ENCODE data around the gene MED1.
"Not testable (repeated sequence)": the region's sequence is repeated elsewhere in the genome, so short reads cannot be mapped to it uniquely, and the experiment has no call there.

The MED1 gene

GRCh38 chr17:39450847-39451581, at the start of gene MED1:
MED1 (minus strand) TSS chr17:39451263; CDS start chr17:39451062, 201 bp downstream.
- DNase-seq (ENCODE audit: low read depth), result peak; percentile 83

- not testable (repeated sequence) for DNase-seq (ENCODE audit: low read depth)
Observed at GRCh38 chr17:39496921-39497320, 45.9 kb upstream of the MED1 start.

- no peak for DNase-seq (ENCODE audit: low read depth)
Observed at GRCh38 chr17:39487946-39488345, 36.9 kb upstream of the MED1 start.

- DNase-seq (ENCODE audit: low read depth), result not testable (repeated sequence)
Observed at GRCh38 chr17:39487490-39487889, 36.4 kb upstream of the MED1 start.

GRCh38 chr17:39486242-39486641, 35.2 kb upstream of the MED1 start:
- no peak for DNase-seq (ENCODE audit: low read depth)

GRCh38 chr17:39485555-39485954, 34.5 kb upstream of the MED1 start:
- no peak for DNase-seq (ENCODE audit: low read depth)

- no peak for DNase-seq (ENCODE audit: low read depth)
Observed at GRCh38 chr17:39484178-39484577, 33.1 kb upstream of the MED1 start.

- no peak for DNase-seq (ENCODE audit: low read depth)
Observed at GRCh38 chr17:39483506-39483905, 32.4 kb upstream of the MED1 start.

GRCh38 chr17:39479631-39480030, 28.6 kb upstream of the MED1 start:
- DNase-seq (ENCODE audit: low read depth), result not testable (repeated sequence)

GRCh38 chr17:39473310-39473709, 22.2 kb upstream of the MED1 start:
- DNase-seq (ENCODE audit: low read depth), result no peak

- not testable (repeated sequence) for DNase-seq (ENCODE audit: low read depth)
Observed at GRCh38 chr17:39468610-39469009, 17.5 kb upstream of the MED1 start.

- DNase-seq (ENCODE audit: low read depth), result not testable (repeated sequence)
Observed at GRCh38 chr17:39464639-39465181, 13.6 kb upstream of the MED1 start.

GRCh38 chr17:39462631-39463375, 11.7 kb upstream of the MED1 start:
- no peak for DNase-seq (ENCODE audit: low read depth)

- DNase-seq (ENCODE audit: low read depth), result no peak
Observed at GRCh38 chr17:39461926-39462569, 11.0 kb upstream of the MED1 start.

GRCh38 chr17:39461113-39461925, 10.3 kb upstream of the MED1 start, which contains the start of gene CDK12:
CDK12 (plus strand) TSS chr17:39461486; CDS start chr17:39462072, 586 bp downstream.
- peak; percentile 86 for DNase-seq (ENCODE audit: low read depth)

- no peak for DNase-seq (ENCODE audit: low read depth)
Observed at GRCh38 chr17:39455919-39456318, 4.9 kb upstream of the MED1 start.

- DNase-seq (ENCODE audit: low read depth), result no peak
Observed at GRCh38 chr17:39450051-39450450, 1.0 kb downstream of the MED1 start.

- no peak for DNase-seq (ENCODE audit: low read depth)
Observed at GRCh38 chr17:39447561-39447960, 3.5 kb downstream of the MED1 start.

- no peak for DNase-seq (ENCODE audit: low read depth)
Observed at GRCh38 chr17:39443326-39443725, 7.7 kb downstream of the MED1 start.

- not testable (repeated sequence) for DNase-seq (ENCODE audit: low read depth)
Observed at GRCh38 chr17:39439868-39440267, 11.2 kb downstream of the MED1 start.

- no peak for DNase-seq (ENCODE audit: low read depth)
Observed at GRCh38 chr17:39429600-39429999, 21.5 kb downstream of the MED1 start.

GRCh38 chr17:39416141-39416540, 34.9 kb downstream of the MED1 start:
- DNase-seq (ENCODE audit: low read depth), result no peak
